Purkinje cell (primary cell): ENCODE results near the gene COMTD1. TPM values are rescaled to one million over a fixed set of nuclear protein-coding genes. Genes with fewer than 3 reads are reported as not detected.

Source experiments
- polyA plus RNA-seq: library from polyadenylated mRNA; unstranded; fragments of >200 nt; fragmentation: Nextera tagmentation; gene quantifications from 2 replicates; pipeline ENCODE4 v1.2.1, GENCODE V29; 2014

The COMTD1 gene
- 0.97 and 2.0 TPM in 2 replicates for polyA plus RNA-seq

DNA sequence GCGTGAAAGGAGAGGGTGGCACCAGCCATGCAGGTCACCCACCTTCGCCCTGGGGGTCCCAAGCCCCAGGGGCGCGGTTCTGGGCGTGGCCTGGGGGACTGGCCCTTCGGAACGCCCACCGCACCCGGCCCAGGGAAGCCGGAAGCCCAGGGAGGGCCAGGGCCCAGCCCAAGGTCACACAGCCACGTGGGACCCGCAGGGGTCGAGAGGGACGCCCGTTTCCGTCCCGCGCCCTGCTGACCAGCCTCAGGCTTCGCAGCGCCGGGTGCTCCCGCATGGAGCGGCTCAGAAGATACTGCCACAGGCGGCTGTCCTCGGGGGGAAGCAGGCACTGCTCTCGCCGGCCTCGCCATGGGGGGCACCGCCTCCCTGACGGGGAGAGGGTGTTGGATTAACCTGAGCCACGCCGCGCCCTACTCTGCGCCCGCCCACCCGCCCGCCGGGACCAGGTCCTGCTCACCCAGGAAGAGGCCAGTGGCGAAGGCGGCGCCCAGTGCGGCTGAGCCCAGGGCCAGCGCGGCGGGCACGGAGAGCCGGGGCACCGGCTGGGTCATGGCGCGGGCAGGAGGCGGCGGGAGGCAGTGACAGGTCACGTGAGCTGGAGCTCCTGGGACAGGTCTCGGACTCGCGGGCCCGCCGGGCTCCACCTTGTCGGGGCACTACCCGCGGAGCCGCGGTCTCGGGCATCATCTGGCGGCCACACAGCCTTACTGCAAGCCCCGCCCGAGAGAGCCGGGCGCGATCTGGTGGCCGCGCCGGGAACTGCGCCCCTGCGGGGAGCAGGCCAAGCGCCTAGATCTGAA lies at the start of gene COMTD1:
TSS of gene COMTD1 (minus strand) at position 583 of the 803 bp plus-strand sequence. CDS start at position 554, 29 bp downstream.

DNA sequence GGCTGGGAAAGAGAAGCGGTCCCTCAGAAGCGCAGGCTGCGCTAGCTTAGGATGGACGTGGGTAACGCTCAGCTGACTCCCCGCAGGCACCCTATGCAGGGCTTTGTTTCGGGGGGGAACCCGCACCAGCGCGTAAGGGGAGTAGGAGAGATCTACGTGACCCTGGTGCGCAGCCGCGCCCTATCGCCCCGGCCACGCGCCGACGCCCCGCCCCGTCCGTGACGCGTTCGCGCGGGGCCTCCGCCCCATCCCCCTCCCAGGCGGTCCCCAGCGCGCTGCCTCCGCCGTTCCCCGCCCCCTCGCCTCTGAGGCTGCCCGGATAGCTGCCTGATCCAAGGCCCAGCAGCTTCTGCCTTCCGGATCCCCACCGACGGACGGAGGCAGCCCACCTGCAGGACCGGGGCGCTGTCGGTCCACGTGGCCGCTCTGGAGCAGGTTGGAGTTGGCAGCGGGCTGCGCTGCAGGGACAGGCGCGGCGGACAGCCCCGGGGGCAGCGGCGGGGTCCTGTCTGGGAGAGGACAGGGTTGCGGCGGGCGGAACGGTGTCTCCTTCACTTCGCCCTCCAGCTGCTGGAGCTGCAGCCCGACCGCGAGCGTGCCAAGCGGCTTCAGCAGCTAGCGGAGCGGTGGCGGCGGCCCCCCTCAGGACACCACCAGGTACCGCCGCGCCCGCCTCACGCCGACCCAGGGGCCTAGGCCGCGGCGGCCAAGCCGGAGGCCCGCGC lies 25.3 kb downstream of the COMTD1 start, which contains the start of gene VDAC2:
TSS of gene VDAC2 (plus strand) at position 515 of the 725 bp plus-strand sequence. CDS start 363 bp downstream, outside the sequence.

Other genes with a start within 250 kb of the COMTD1 start
- gene SAMD8, start 124.3 kb downstream of the COMTD1 start, polyA plus RNA-seq = 223 and 262 TPM in 2 replicates
- 405 and 437 TPM in 2 replicates for gene VDAC2, start 25.2 kb downstream of the COMTD1 start, polyA plus RNA-seq
- gene ZNF503, start 165.8 kb upstream of the COMTD1 start, polyA plus RNA-seq = 0.56 and 2.2 TPM in 2 replicates
- gene LRMDA, start 195.7 kb upstream of the COMTD1 start, polyA plus RNA-seq = 4.1 and 4.2 TPM in 2 replicates